VCaP (cell line): ENCODE measurements around the gene AGPAT4.

Experiments
- H3K27ac ChIP-seq: fragments of 450-650 bp; 2 replicates; pipeline ENCODE4 v1.5.1; 2017
- TF ChIP-seq, protein P1 (sequence below): fragments of 450-650 bp; conservative IDR thresholded peaks from 2 replicates; pipeline ENCODE4 v1.5.1; 2017; ENCODE audit warnings: mild to moderate bottlenecking, moderate library complexity

Gene AGPAT4

GRCh38 chr6:161269310-161269709 is 4.6 kb downstream of the AGPAT4 start:
- no peak overlapping the region for H3K27ac ChIP-seq
- TF ChIP-seq, protein P1, sequence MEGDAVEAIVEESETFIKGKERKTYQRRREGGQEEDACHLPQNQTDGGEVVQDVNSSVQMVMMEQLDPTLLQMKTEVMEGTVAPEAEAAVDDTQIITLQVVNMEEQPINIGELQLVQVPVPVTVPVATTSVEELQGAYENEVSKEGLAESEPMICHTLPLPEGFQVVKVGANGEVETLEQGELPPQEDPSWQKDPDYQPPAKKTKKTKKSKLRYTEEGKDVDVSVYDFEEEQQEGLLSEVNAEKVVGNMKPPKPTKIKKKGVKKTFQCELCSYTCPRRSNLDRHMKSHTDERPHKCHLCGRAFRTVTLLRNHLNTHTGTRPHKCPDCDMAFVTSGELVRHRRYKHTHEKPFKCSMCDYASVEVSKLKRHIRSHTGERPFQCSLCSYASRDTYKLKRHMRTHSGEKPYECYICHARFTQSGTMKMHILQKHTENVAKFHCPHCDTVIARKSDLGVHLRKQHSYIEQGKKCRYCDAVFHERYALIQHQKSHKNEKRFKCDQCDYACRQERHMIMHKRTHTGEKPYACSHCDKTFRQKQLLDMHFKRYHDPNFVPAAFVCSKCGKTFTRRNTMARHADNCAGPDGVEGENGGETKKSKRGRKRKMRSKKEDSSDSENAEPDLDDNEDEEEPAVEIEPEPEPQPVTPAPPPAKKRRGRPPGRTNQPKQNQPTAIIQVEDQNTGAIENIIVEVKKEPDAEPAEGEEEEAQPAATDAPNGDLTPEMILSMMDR, result no peak

DNA sequence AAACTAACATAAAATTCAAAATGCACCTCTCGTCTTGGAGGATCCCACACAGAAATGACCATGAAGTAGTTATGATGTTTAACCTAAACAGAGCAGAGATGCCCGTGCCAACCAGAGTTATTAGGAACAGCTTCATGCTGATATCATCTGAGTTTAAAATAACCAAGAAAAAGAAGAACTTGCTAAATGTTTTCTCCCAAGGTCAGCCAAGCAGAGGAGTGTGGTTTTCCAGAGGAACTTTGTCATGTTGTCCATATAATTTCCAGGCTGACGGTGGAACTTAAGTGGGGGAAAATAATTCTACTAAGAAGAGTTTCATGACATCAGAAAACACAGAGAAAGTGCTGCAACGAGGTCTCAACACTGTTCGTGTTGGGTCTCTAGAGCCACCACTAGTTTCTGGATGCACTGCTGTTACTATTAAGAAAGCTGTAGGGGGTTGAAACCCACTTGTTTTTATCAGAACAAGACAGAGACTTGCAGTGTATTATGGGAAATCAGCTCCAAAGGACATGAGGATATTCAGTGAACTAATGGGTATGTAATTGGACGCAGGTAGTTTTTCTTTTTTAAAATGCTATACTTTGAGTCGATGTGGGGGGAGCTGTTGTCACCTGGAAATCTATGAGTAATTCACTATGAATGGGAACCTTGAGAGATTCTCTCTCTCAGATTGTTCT is 5.2 kb downstream of the AGPAT4 start:
- no peak overlapping the region for H3K27ac ChIP-seq
- TF ChIP-seq, protein P1, result no peak

GRCh38 chr6:161266513-161267230 is 7.2 kb downstream of the AGPAT4 start:
- TF ChIP-seq, protein P1, result no peak
- no peak overlapping the region for H3K27ac ChIP-seq

- H3K27ac ChIP-seq, result no peak overlapping the region
- TF ChIP-seq, protein P1, result no peak
Observed at GRCh38 chr6:161265975-161266374, 7.9 kb downstream of the AGPAT4 start.

DNA sequence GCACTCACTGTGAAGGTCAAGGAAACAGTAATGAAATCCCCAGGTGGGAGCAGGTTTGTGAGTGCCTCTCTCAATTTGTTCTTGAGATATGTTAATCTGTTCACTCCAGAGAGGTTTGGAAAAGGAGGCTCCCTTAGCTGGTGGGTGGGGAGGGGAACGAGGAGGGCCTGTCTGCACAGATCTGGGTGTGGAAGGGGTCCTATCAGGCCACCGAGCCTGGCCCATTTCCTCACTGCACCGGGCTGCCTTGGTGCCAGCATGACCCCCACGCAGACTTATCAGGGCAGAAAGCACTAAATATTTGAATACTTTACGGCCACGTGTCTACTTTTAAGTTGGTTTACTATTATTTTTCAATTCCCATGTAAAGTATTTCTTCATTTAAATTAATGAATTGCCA is 8.3 kb downstream of the AGPAT4 start:
- H3K27ac ChIP-seq, result no peak overlapping the region
- TF ChIP-seq, protein P1, result no peak

DNA sequence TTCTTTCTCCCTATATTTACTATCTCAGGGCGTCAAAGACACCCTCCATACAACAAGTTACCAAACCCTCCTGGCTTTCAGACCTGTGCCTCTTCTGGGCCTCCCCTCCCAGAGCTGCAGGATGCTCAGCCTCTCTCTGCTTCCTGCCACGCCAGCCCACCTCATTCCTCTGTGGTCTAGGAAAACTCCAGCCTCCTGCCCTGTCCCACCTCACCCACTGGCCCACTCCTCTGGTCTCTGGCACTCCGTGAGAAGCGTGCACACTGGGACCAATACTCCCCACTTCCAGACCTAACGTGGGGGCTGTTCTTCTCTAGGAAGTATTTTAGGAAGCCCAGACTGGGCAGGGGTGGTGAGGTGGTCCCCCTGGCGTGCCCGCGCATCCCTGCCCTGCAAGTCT is 9.7 kb downstream of the AGPAT4 start:
- TF ChIP-seq, protein P1, result no peak
- no peak overlapping the region for H3K27ac ChIP-seq

GRCh38 chr6:161261816-161262215 is 12.0 kb downstream of the AGPAT4 start:
- TF ChIP-seq, protein P1, result no peak
- no peak overlapping the region for H3K27ac ChIP-seq
